Parathyroid adenoma (tissue), 2 donors: Measurements from ENCODE around the gene DNAJC2.

Experiments
- H2AFZ ChIP-seq: fragments of 300-600 bp; sonication (generic); one replicate; pipeline ENCODE4 v1.7.0; 2017; ENCODE audit warnings: antibody characterized with exemption, mild to moderate bottlenecking
- H3K27ac ChIP-seq: fragments of 300-600 bp; sonication (generic); one replicate; pipeline ENCODE4 v1.7.0; 2017
- H3K27me3 ChIP-seq: fragments of 300-600 bp; sonication (generic); one replicate; pipeline ENCODE4 v1.7.0; 2017; ENCODE audit warnings: low read length; ENCODE audit not compliant: control insufficient read depth, insufficient read depth
- H3K36me3 ChIP-seq: fragments of 300-600 bp; sonication (generic); one replicate; pipeline ENCODE4 v1.7.0; 2017; ENCODE audit warnings: low read length; ENCODE audit not compliant: control insufficient read depth, insufficient read depth
- H3K4me1 ChIP-seq: fragments of 300-600 bp; sonication (generic); one replicate; pipeline ENCODE4 v1.7.0; 2017; ENCODE audit warnings: control low read depth
- H3K4me2 ChIP-seq: fragments of 300-600 bp; sonication (generic); one replicate; pipeline ENCODE4 v1.7.0; 2017; ENCODE audit warnings: low read length
- H3K4me3 ChIP-seq: fragments of 300-600 bp; sonication (generic); one replicate; pipeline ENCODE4 v1.7.0; 2017; ENCODE audit warnings: low read depth, low read length
- H3K79me2 ChIP-seq: fragments of 300-600 bp; sonication (generic); one replicate; pipeline ENCODE4 v1.7.0; 2017; ENCODE audit warnings: control low read depth
- H3K9ac ChIP-seq: fragments of 300-600 bp; sonication (generic); one replicate; pipeline ENCODE4 v1.7.0; 2017; ENCODE audit warnings: mild to moderate bottlenecking
- H3K9me3 ChIP-seq: fragments of 300-600 bp; sonication (generic); one replicate; pipeline ENCODE4 v1.7.0; 2017; ENCODE audit warnings: low read length; ENCODE audit not compliant: control insufficient read depth
- CTCF ChIP-seq: fragments of 300-600 bp; sonication (generic); IDR thresholded peaks from one replicate; pipeline ENCODE4 v1.7.0; 2017; ENCODE audit warnings: antibody characterized with exemption, mild to moderate bottlenecking
- donor health status: primary hyperparathyroidism.

DNAJC2 gene

GRCh38 chr7:103343758-103344452, 662 bp downstream of the DNAJC2 start:
- Histone ChIP-seq H3K4me1 (peaks cover 7% of the 10 kb centered on the region), H2AFZ (peak overlapping the region; percentile 95)
- TF ChIP-seq CTCF = no peak

GRCh38 chr7:103343332-103343731, 1.2 kb downstream of the DNAJC2 start:
- Histone ChIP-seq H2AFZ (no peak overlapping the region), H3K4me1 (peaks cover 7% of the 10 kb centered on the region), H3K27ac (no peak overlapping the region)

More at GRCh38 chr7:103343758-103344452, 662 bp downstream of the DNAJC2 start:
- peak overlapping the region; percentile 56 for H3K9ac ChIP-seq
- H3K4me3 ChIP-seq = peak overlapping the region; percentile 91
- H3K79me2 ChIP-seq = peaks cover 30% of the 10 kb centered on the region
- peak overlapping the region; percentile 75 for H3K27ac ChIP-seq
- no peaks in the 10 kb centered on the region for H3K36me3 ChIP-seq
- peak overlapping the region; percentile 94 for H3K4me2 ChIP-seq
- no peaks in the 10 kb centered on the region for H3K27me3 ChIP-seq
- no peaks in the 10 kb centered on the region for H3K9me3 ChIP-seq

GRCh38 chr7:103341466-103341865, 3.1 kb downstream of the DNAJC2 start:
- Histone ChIP-seq H3K27me3 (no peaks in the 10 kb centered on the region), H3K4me3 (no peak overlapping the region), H3K27ac (no peak overlapping the region), H3K4me2 (no peak overlapping the region), H3K36me3 (no peaks in the 10 kb centered on the region), H2AFZ (no peak overlapping the region), H3K4me1 (peaks cover 7% of the 10 kb centered on the region), H3K79me2 (peaks cover 26% of the 10 kb centered on the region), H3K9ac (no peak overlapping the region), H3K9me3 (no peaks in the 10 kb centered on the region)
- no peak for TF ChIP-seq CTCF

More at GRCh38 chr7:103343332-103343731, 1.2 kb downstream of the DNAJC2 start:
- H3K27me3 ChIP-seq = no peaks in the 10 kb centered on the region
- peak overlapping the region; percentile 94 for H3K4me2 ChIP-seq
- H3K9me3 ChIP-seq = no peaks in the 10 kb centered on the region
- no peak overlapping the region for H3K9ac ChIP-seq
- H3K4me3 ChIP-seq = peak overlapping the region; percentile 91
- TF ChIP-seq CTCF = no peak
- H3K36me3 ChIP-seq = no peaks in the 10 kb centered on the region
- H3K79me2 ChIP-seq = peaks cover 31% of the 10 kb centered on the region

- peaks cover 12% of the 10 kb centered on the region for H3K79me2 ChIP-seq
- H3K27me3 ChIP-seq = no peaks in the 10 kb centered on the region
- no peak overlapping the region for H3K9ac ChIP-seq
- H3K27ac ChIP-seq = no peak overlapping the region
- H3K9me3 ChIP-seq = no peaks in the 10 kb centered on the region
- peaks cover 6% of the 10 kb centered on the region for H3K4me1 ChIP-seq
- TF ChIP-seq CTCF = no peak
- H2AFZ ChIP-seq = no peak overlapping the region
- H3K4me3 ChIP-seq = no peak overlapping the region
- no peak overlapping the region for H3K4me2 ChIP-seq
- no peaks in the 10 kb centered on the region for H3K36me3 ChIP-seq
Observed at GRCh38 chr7:103338864-103339263, 5.7 kb downstream of the DNAJC2 start.

- no peak for TF ChIP-seq CTCF
- H3K36me3 ChIP-seq = no peaks in the 10 kb centered on the region
- H3K4me1 ChIP-seq = no peaks in the 10 kb centered on the region
Observed at GRCh38 chr7:103336761-103337160, 7.8 kb downstream of the DNAJC2 start.

More at GRCh38 chr7:103336761-103337160, 7.8 kb downstream of the DNAJC2 start:
- Histone ChIP-seq H3K27ac (no peak overlapping the region), H3K79me2 (peaks cover 3% of the 10 kb centered on the region), H3K9ac (no peak overlapping the region), H3K4me3 (no peak overlapping the region), H3K27me3 (no peaks in the 10 kb centered on the region), H2AFZ (no peak overlapping the region), H3K9me3 (no peaks in the 10 kb centered on the region), H3K4me2 (no peak overlapping the region)
